HTERT RPE-1 (cell line): ENCODE data around the gene WNT9A.
"Not testable (repeated sequence)": the region's sequence is repeated elsewhere in the genome, so short reads cannot be mapped to it uniquely, and the experiment has no call there.

Experiments used
- in situ Hi-C: fragments of 300-500 bp; cut with MboI; formaldehyde crosslinking; loops from 4 replicates; pipeline ENCODE4 v1.14.3; 2020; ENCODE audit warnings: low sequenced_read_pairs

The WNT9A gene

DNA sequence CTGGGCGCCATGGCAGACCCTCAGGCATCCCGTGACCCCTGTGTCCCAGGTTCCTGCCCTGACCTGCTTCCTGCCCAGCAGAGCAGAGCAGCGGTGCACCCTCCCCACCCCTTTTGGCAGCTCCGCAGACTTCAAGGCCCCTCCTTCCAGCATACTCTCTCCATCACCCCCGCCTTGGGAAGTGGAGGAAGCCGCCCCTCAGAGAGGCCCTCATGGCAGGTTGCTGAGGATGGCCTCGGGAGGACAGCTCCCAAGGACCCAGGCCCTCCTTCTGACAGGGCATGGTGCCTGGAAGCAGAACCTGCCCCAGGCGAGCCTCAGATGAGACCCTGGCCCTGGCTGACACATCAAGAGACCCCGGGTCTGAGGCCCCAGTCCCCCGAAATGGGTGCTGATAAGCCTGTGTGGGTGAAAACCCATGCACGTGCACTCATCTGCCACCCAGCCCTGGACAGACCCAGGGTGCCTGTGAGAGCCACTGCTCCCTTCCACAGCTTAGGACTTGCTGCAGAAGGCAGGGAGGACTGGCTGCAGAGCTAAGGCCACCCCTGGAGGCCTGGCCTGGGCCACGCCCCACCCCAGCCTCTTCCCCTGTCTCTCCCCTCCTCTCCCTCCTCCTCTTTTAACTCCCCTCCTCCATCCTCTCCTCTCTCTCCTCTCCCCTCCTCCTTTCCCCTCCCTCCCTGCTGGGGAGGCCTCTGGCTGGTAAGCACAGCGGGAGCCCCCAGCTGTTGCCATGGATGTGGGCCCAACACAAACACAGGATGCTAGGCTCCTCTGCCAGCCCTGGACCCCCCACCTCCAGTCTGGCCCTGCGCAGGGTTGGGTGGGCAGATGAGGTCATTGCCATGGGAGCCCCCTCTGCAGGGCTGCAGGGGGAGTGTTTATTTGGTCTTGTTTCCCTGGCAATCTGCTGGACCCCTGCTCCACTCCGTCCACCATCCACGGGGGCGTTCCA, 33.7 kb downstream of the WNT9A start:
- in situ Hi-C loops, result no loop called here

DNA sequence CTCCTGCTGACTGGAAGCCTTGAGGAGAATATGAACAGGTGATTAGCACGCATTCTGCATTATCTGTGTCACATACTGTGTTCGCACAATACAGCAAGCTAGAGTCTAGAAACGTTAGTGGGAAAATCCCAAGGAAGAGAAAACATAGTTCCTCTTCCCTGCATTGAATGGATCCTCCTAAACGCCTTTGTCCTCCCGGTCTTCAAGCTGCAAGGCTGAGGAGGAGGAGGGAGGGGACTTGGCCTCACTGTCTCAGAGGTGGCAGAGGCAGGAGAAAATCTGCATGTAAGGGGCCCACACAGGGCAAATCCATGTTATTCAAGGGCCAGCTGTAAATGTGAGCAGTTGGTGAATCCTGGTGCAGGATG, 34.4 kb downstream of the WNT9A start:
- in situ Hi-C loops, result no loop called here

DNA sequence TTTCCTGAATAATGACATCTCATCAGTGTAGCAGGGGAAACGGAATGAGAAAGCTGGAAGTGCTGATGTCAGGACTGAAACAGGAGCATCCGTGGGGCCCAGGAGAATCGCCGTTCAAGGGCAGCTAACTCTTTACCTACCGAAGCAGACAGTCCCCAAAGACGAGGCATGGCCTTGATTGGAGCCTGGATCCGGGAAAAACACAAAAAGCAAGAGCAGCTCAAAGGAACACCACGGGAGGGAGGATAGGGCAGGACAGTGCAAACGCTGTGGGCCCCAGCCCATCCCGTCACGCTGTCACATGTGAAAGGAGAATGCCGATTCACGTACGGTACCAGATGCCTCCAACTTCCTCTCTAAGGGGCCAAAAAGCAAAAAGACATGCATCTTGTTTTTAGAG, 34.9 kb downstream of the WNT9A start:
- in situ Hi-C loops, result no loop called here

- in situ Hi-C loops, result no loop called here
Measured at GRCh38 chr1:227911376-227911775, 36.4 kb downstream of the WNT9A start.

DNA sequence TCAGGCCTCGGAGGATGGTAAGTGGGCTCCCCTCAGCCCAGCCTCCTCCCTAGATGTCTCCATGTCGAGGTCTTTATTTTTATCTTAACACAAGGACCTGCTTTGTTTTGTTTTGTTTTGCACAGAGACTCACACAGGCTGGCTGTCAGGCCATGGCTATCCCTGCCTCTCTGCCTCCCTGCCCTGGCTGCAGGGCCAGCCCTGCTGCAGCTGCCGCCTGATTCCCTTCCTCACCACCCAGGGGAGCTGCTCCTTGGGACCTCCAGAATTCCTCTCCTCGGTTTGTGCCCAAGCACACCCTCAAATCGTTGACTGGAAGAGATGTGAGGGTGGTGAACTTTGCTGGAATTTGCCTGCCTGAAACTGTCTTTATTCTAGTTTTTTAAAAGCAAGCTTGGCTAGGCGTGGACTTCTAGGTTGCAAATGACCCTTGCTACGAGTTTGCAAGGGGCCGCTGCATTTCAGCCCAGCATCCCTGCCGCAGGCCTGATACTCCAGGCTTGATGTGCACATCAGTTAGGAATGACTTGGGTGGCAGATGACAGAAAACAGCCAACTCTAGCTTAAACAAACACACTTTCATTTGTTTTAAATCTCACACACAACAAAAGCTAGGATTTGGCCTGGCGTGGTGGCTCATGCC, 37.1 kb downstream of the WNT9A start:
- in situ Hi-C loops, result no loop called here

DNA sequence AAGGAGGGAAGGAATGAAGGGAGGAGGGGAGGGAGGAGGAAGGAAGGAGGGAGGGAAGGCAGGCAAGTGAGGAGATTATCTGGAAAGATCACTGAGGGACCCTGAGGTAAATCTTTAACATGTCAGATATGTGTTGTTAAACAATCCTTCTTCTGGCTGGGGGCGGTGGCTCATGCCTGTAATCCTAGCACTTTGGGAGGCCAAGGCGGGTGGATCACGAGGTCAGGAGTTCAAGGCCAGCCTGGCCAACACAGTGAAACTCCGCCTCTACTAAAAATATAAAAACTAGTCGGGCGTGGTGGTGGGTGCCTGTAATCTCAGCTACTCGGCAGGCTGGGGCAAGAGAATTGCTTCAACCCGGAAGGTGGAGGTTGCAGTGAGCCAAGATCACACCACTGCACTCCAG, 37.8 kb downstream of the WNT9A start:
- in situ Hi-C loops, result not testable (repeated sequence)

- in situ Hi-C loops, result no loop called here
Measured at GRCh38 chr1:227909188-227909587, 38.5 kb downstream of the WNT9A start.

- in situ Hi-C loops, result no loop called here
Measured at GRCh38 chr1:227908359-227908758, 39.4 kb downstream of the WNT9A start.

DNA sequence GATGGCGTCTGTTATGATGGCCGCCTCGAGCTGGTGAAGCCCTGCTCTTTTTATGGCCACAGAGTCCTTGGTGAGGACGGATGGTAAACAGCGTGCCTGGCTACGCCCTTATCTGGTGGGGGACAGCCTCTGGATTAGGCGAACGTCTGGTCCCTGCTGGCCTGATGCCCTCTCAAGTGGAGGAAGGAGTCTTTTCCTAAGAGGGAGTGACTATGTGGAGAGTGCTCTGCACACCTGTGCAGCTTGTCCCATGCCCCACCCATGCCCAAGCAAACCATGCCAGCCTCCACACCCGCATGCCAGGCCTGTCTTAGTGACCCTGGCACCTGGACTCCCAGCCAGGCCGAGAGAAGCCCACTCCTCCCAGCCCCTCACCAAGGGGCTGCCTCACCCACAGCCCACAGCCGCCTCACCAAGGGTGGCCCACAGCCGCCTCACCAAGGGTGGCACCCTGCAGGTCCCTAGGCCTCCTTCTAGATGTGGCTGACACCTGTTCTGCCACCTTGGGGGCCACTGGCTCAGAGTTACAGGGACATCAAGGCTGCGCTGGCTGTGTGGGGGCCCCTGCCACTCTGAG, 40.2 kb downstream of the WNT9A start:
- in situ Hi-C loops, result no loop called here

DNA sequence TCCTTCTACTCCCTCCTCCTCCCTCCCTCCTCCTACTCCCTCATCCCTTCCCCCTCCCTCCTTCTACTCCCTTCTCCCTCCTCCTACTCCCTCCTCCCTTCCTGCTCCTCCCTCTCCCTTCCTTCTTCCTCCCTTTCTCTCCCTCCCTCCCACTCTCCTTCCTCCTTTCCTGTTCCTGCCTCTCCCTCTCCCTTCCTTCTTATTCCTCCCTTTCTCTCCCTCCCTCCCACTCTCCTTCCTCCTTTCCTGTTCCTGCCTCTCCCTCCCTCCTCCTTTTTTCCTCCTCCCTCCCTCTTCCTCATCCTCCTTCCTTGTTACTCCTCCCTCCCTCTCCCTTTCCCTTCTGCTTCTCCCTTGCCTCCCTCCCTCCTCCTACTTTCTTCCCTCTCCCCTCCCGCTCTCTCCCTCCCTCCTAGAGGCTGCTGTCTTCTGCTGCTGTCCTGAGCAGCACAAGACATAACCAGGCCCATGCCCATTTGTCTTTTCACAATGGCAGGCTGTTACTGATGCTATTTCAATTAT, 41.1 kb downstream of the WNT9A start:
- in situ Hi-C loops, result no loop called here

DNA sequence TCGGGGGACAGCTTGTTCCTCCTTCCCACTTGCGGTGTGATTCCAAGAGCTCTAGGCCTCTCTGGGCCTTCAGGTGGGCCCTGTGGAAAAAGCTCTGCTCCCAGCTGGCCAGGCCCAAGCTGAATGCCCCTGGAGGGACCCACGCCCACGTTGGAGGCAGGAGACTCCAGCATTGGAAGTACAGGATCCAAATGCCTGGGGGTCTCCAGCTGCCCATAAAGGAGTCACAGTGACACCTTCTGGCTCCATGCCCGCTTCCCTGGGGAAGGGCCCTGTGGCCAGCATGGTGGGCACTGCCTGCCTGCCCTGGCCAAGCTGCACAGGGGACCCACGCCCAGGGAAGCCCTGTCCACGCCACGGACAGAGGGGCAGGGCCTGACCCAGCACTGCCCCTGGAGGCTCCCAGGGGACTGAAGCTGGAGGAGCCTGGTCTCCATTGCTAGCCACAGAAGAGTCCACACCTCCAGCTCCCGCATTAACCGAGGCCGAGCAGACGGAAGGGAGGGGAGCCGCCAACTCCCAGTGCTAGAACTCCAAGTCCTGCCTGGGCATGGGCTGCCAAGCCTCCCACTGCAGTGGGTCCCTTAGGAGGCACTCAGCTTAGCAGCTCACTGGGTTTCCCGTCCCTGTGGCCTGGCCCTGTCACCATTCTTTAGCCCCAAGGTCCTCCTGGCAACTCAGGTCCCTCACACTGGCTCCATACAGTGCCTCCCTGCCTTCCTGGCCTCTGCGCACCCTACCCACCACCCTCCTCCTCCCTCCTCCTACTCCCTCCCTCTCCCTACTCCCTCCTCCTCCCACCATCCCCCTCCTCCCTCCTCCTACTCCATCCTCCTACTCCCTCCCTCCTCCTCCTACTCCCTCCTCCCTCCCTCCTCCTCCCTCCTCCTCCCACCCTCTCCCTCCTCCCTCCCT, 41.9 kb downstream of the WNT9A start:
- in situ Hi-C loops, result no loop called here

- in situ Hi-C loops, result no loop called here
Measured at GRCh38 chr1:227904541-227905335, 43.0 kb downstream of the WNT9A start.

DNA sequence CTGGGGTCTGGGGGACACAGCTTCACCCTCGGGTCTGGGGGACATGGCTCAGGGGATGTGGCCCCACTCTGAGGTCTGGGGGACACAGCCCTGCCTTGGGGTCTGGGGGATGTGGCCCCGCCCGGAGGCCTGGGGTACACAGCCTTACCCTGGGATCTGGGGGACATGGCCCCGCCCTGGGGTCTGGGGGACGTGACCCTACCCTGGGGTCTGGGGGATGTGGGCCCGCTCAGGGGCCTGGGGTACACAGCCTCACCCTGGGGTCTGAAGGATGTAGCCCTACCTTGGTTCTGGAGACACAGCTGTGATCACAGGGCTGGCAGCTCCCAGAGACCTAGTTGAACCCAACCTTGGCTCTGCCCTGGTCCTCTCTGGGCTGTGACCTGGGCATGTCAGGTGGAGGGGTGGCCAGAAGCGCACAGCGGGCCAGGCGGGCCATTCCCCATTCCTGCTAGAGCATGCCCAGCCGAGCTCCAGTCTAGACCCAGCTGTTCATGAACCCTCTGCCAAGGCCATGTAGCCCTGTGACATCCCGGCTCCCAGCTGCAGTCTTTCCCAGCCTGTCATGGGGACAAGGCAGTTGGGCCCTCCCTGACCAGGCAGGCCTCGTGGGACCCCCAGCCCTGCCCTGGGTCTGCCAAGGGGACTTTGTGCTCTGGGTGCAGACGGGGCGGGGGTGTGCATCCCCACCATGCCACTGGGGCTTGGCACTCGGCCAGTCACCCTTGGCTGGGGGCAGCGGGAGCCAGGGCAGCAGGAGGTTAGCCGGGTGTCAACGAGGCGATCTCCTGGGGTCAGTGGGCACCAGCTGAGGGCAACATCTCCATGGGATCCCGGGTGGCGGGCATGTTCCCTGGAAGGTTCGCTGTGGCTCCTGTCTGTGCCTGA, 43.9 kb downstream of the WNT9A start:
- in situ Hi-C loops, result no loop called here

GRCh38 chr1:227903061-227903521, 44.6 kb downstream of the WNT9A start:
- in situ Hi-C loops, result no loop called here

DNA sequence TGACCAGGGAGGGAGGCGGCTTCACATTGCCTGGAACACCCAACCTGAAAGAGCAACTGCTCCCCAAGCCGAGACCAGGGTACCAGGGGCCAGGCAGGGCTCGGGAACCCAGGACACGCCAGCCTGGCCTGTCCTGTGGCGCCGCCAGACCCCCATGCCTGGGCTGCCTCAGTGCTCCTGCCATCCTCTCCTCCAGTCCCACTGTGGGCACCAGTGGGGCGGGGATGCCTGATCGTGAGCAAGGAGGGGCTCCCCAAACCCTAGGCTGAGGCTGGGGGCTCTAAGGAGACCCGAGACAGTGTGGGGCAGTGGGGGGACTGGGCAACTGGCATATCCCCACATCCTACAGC, 45.1 kb downstream of the WNT9A start:
- in situ Hi-C loops, result no loop called here

DNA sequence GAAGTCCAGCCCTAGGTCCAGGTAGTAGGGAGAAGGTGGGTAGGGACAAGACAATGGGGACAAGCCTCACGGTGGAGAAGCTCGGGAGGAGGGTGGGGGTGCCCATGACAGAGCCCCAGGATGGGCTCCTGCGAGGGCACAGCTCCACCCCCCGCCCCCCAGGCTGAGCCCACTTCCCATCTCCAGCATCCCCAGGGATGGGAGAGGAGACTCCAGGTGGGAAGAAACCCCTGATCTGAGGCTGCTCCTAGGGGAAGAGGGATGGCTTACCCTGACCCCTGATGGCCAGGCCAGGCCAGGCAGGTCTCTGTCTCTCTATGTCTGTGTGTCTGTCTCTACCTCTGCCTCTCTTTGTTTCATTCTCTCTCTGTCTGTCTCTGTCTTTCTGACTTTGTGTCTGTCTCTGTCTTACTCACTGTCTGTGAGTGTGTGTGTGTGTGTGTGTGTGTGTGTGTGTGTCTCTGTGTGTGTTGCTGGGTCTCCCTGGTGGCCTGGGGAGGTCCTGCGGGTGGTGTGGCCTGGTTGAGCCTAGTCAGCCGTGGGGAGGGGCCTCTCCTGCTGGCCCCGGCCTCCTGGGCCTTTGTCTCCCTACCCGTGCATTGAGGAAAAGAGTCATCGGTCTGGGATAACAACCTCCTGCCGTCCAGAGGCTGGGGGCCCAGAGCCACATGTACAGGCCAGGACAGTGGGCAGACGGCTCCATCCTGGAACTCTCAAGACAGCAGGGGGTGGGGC, 45.7 kb downstream of the WNT9A start:
- in situ Hi-C loops, result no loop called here

DNA sequence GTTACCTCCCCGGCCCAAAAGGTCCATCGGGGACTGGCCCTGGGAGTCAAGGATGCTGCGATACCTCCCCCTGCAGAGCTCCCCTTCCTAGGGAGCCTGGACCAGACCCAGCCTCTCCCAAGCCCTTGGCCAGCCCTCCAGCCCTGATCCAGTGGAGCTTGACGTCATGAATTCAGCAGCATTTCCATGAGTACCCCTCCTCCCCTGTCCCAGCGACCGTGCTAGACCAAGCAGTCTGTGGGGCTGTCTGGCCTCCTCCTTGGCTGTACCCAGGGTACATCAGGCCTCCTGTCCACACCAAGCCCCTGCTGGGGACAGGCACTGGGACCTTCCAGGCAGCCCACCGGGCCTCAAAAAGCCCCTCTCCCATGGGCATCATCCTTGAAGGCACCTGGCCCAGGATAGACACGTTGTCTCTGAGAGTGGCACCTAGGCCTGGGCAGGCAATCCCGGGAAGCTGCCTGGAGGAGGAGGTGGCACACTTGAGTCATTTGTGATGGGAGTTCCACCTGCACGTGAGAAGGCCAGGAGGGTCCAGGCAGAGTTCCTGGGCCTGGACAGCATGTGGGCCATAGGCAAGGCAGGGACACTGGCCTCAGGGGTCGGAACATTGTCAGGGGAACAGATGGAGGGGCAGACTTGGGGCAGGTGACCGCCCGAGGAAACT, 46.4 kb downstream of the WNT9A start:
- in situ Hi-C loops, result no loop called here

GRCh38 chr1:227900571-227901051, 47.1 kb downstream of the WNT9A start:
- in situ Hi-C loops, result no loop called here
